Measurements from ENCODE around the gene EIF3F.

The EIF3F gene

DNA sequence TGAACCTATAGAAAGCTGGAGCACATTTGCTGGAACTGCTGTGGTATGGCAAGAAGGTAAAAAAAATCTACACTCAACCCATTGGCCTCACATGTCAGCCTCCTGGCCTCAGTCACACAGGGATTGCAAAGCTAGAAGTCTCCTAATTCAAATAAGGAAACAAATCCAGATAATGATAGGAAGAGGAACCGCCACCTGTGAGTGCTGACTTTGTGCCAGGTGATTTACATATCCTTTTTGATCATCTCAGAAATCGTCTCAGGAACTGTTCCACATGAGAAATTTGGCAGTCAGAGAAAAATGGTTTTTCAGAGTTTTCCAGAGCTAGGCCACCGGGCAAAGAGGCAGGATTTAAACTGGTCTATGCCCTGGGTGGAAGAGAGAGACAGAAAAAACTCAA is 22.9 kb upstream of the EIF3F start:
- no peak for TF ChIP-seq OSR1 (CRISPR knock-in tag; IDR thresholded peaks at IDR 0.05)
- TF ChIP-seq GLIS3 (CRISPR knock-in tag; IDR thresholded peaks at IDR 0.05) = no peak
- TF ChIP-seq ZC3H10 (CRISPR knock-in tag; IDR thresholded peaks at IDR 0.05) = no peak
- no peak for TF ChIP-seq TOX (CRISPR knock-in tag; IDR thresholded peaks at IDR 0.05; ENCODE audit: borderline replicate concordance)
- no peak for TF ChIP-seq PPARA (CRISPR knock-in tag; IDR thresholded peaks at IDR 0.05; ENCODE audit: borderline replicate concordance)
- TF ChIP-seq, protein P1, sequence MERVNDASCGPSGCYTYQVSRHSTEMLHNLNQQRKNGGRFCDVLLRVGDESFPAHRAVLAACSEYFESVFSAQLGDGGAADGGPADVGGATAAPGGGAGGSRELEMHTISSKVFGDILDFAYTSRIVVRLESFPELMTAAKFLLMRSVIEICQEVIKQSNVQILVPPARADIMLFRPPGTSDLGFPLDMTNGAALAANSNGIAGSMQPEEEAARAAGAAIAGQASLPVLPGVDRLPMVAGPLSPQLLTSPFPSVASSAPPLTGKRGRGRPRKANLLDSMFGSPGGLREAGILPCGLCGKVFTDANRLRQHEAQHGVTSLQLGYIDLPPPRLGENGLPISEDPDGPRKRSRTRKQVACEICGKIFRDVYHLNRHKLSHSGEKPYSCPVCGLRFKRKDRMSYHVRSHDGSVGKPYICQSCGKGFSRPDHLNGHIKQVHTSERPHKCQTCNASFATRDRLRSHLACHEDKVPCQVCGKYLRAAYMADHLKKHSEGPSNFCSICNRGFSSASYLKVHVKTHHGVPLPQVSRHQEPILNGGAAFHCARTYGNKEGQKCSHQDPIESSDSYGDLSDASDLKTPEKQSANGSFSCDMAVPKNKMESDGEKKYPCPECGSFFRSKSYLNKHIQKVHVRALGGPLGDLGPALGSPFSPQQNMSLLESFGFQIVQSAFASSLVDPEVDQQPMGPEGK (CRISPR knock-in tag; IDR thresholded peaks at IDR 0.05; ENCODE audit: borderline replicate concordance) = no peak
- no peak for TF ChIP-seq ZNF565 (CRISPR knock-in tag; conservative IDR thresholded peaks at IDR 0.05; ENCODE audit: low read depth)
- no peak for TF ChIP-seq ZFP30 (CRISPR knock-in tag; IDR thresholded peaks at IDR 0.05)
- TF ChIP-seq ZNF70 (CRISPR knock-in tag; IDR thresholded peaks at IDR 0.05) = no peak
- no peak for TF ChIP-seq CSDC2 (CRISPR knock-in tag; IDR thresholded peaks at IDR 0.05)
- TF ChIP-seq RARB (CRISPR knock-in tag; IDR thresholded peaks at IDR 0.05) = no peak
- TF ChIP-seq ZFP3 (CRISPR knock-in tag; IDR thresholded peaks at IDR 0.05) = no peak
- TF ChIP-seq TCF4 (CRISPR knock-in tag; IDR thresholded peaks at IDR 0.05; ENCODE audit: borderline replicate concordance) = no peak
- no peak for TF ChIP-seq BACH2 (CRISPR knock-in tag; IDR thresholded peaks at IDR 0.05; ENCODE audit: borderline replicate concordance)
- TF ChIP-seq, protein P2, sequence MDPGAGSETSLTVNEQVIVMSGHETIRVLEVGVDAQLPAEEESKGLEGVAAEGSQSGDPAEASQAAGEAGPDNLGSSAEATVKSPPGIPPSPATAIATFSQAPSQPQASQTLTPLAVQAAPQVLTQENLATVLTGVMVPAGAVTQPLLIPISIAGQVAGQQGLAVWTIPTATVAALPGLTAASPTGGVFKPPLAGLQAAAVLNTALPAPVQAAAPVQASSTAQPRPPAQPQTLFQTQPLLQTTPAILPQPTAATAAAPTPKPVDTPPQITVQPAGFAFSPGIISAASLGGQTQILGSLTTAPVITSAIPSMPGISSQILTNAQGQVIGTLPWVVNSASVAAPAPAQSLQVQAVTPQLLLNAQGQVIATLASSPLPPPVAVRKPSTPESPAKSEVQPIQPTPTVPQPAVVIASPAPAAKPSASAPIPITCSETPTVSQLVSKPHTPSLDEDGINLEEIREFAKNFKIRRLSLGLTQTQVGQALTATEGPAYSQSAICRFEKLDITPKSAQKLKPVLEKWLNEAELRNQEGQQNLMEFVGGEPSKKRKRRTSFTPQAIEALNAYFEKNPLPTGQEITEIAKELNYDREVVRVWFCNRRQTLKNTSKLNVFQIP (CRISPR knock-in tag; IDR thresholded peaks at IDR 0.05; ENCODE audit: borderline replicate concordance, low read depth) = no peak
- TF ChIP-seq, protein P3, sequence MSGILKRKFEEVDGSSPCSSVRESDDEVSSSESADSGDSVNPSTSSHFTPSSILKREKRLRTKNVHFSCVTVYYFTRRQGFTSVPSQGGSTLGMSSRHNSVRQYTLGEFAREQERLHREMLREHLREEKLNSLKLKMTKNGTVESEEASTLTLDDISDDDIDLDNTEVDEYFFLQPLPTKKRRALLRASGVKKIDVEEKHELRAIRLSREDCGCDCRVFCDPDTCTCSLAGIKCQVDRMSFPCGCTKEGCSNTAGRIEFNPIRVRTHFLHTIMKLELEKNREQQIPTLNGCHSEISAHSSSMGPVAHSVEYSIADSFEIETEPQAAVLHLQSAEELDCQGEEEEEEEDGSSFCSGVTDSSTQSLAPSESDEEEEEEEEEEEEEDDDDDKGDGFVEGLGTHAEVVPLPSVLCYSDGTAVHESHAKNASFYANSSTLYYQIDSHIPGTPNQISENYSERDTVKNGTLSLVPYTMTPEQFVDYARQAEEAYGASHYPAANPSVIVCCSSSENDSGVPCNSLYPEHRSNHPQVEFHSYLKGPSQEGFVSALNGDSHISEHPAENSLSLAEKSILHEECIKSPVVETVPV (CRISPR knock-in tag; IDR thresholded peaks at IDR 0.05) = no peak
- TF ChIP-seq ISL1 (CRISPR knock-in tag; IDR thresholded peaks at IDR 0.05) = no peak
- TF ChIP-seq, protein P4, sequence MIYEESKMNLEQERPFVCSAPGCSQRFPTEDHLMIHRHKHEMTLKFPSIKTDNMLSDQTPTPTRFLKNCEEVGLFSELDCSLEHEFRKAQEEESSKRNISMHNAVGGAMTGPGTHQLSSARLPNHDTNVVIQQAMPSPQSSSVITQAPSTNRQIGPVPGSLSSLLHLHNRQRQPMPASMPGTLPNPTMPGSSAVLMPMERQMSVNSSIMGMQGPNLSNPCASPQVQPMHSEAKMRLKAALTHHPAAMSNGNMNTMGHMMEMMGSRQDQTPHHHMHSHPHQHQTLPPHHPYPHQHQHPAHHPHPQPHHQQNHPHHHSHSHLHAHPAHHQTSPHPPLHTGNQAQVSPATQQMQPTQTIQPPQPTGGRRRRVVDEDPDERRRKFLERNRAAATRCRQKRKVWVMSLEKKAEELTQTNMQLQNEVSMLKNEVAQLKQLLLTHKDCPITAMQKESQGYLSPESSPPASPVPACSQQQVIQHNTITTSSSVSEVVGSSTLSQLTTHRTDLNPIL (CRISPR knock-in tag; IDR thresholded peaks at IDR 0.05; ENCODE audit: low read depth) = no peak
- TF ChIP-seq SNAI2 (CRISPR knock-in tag; IDR thresholded peaks at IDR 0.05) = no peak

DNA sequence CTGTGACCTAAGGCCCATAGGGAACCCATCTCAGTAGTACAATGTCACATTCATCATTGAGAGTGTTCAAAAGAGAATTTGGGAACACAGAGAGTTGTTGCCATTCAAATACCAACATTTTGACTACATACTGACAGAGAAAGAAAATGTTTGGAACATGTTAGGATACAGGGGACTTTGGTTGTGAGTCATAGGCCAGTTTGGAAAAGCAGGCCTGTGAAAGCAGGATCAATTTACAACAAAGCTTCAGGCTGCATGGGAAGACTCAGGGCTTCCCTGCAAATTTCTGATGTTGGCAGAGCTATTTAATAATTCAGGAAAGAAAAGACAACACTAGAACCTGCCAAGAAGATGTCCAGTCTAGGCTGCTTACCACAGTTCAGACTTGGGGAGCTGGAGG is 22.3 kb upstream of the EIF3F start:
- ATAC-seq = peak; percentile 78
- TF ChIP-seq RARB (CRISPR knock-in tag; IDR thresholded peaks at IDR 0.05) (no peak), PPARA (CRISPR knock-in tag; IDR thresholded peaks at IDR 0.05; ENCODE audit: borderline replicate concordance) (no peak), ESRRG (CRISPR knock-in tag; IDR thresholded peaks at IDR 0.05) (no peak), ARNTL (CRISPR knock-in tag; IDR thresholded peaks at IDR 0.05; ENCODE audit: borderline replicate concordance, low read depth) (no peak)

More for the DNA sequence above, 22.9 kb upstream of the EIF3F start:
- no peak for ATAC-seq

DNA sequence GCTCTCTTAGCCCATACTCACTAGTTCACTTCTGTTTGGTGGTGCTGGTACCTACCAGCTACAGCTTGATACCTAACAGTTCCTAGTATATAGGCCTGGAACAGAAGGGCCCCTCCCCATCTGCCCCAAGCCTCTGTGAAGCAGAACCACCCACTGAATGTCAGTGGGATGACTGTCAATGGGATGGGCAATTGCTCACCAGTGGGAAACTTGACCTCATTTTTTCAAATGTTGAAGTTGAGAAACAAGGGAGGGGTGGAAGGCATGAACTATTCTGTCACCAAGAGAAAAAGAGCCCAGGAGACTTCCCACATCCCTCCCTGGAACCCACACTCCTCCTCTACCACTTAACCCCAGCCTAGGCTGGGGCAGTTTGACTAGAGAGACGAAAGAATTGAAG is 21.8 kb upstream of the EIF3F start, which contains the start of gene NLRP10:
Gene NLRP10, minus strand, starts transcription at position 62 of the 400 bp plus-strand sequence. CDS start 1,952 bp downstream, outside the sequence.
- no peak for TF ChIP-seq TCF4 (CRISPR knock-in tag; IDR thresholded peaks at IDR 0.05; ENCODE audit: borderline replicate concordance)
- TF ChIP-seq, protein P1 (CRISPR knock-in tag; IDR thresholded peaks at IDR 0.05; ENCODE audit: borderline replicate concordance) = no peak
- TF ChIP-seq ARNTL (CRISPR knock-in tag; IDR thresholded peaks at IDR 0.05; ENCODE audit: borderline replicate concordance, low read depth) = no peak
- no peak for TF ChIP-seq ISL1 (CRISPR knock-in tag; IDR thresholded peaks at IDR 0.05)
- no peak for TF ChIP-seq ZFP3 (CRISPR knock-in tag; IDR thresholded peaks at IDR 0.05)
- TF ChIP-seq ZNF70 (CRISPR knock-in tag; IDR thresholded peaks at IDR 0.05) = no peak
- TF ChIP-seq CSDC2 (CRISPR knock-in tag; IDR thresholded peaks at IDR 0.05) = no peak
- no peak for TF ChIP-seq ZC3H10 (CRISPR knock-in tag; IDR thresholded peaks at IDR 0.05)
- TF ChIP-seq, protein P2 (CRISPR knock-in tag; IDR thresholded peaks at IDR 0.05; ENCODE audit: borderline replicate concordance, low read depth) = no peak
- TF ChIP-seq OSR1 (CRISPR knock-in tag; IDR thresholded peaks at IDR 0.05) = no peak
- TF ChIP-seq ZFP30 (CRISPR knock-in tag; IDR thresholded peaks at IDR 0.05) = no peak
- no peak for TF ChIP-seq RARB (CRISPR knock-in tag; IDR thresholded peaks at IDR 0.05)
- no peak for TF ChIP-seq BACH2 (CRISPR knock-in tag; IDR thresholded peaks at IDR 0.05; ENCODE audit: borderline replicate concordance)
- no peak for TF ChIP-seq ZNF565 (CRISPR knock-in tag; conservative IDR thresholded peaks at IDR 0.05; ENCODE audit: low read depth)
- peak; percentile 42; the same call in 2 of the 3 replicates for ATAC-seq
